ENCODE data around the gene GNAI1.

GNAI1 gene

GRCh38 chr7:80232979-80233724 lies 98.5 kb downstream of the GNAI1 start:
- Histone ChIP-seq H3K4me3 (ENCODE audit: low read length in 2 of 2) (no peak overlapping the region), H3K27me3 (ENCODE audit: control insufficient read depth in 1 of 2, insufficient read depth in 2 of 2, low read length in 2 of 2) (no peaks in the 10 kb centered on the region), H3K9me3 (ENCODE audit: control insufficient read depth in 2 of 2, low read length in 2 of 2) (no peaks in the 10 kb centered on the region), H3K4me1 (ENCODE audit: control insufficient read depth, insufficient read depth, low read length) (no peaks in the 10 kb centered on the region), H3K36me3 (ENCODE audit: control insufficient read depth in 2 of 2, insufficient read depth in 2 of 2, low read length in 2 of 2) (no peaks in the 10 kb centered on the region), H3K27ac (ENCODE audit: low read length) (no peak overlapping the region), H3K9ac (ENCODE audit: low read length in 2 of 2) (no peak overlapping the region)

- Histone ChIP-seq H3K27ac (ENCODE audit: low read length) (no peak overlapping the region), H3K4me1 (ENCODE audit: control insufficient read depth, insufficient read depth, low read length) (no peaks in the 10 kb centered on the region), H3K36me3 (ENCODE audit: control insufficient read depth in 2 of 2, insufficient read depth in 2 of 2, low read length in 2 of 2) (no peaks in the 10 kb centered on the region), H3K27me3 (ENCODE audit: control insufficient read depth in 1 of 2, insufficient read depth in 2 of 2, low read length in 2 of 2) (no peaks in the 10 kb centered on the region), H3K9ac (ENCODE audit: low read length in 2 of 2) (no peak overlapping the region), H3K4me3 (ENCODE audit: low read length in 2 of 2) (no peak overlapping the region), H3K9me3 (ENCODE audit: control insufficient read depth in 2 of 2, low read length in 2 of 2) (no peaks in the 10 kb centered on the region)
These were observed 100.7 kb downstream of the GNAI1 start for GRCh38 chr7:80235334-80235733.

- Histone ChIP-seq H3K36me3 (ENCODE audit: control insufficient read depth in 2 of 2, insufficient read depth in 2 of 2, low read length in 2 of 2) (no peaks in the 10 kb centered on the region), H3K27ac (ENCODE audit: low read length) (no peak overlapping the region), H3K27me3 (ENCODE audit: control insufficient read depth in 1 of 2, insufficient read depth in 2 of 2, low read length in 2 of 2) (no peaks in the 10 kb centered on the region), H3K4me3 (ENCODE audit: low read length in 2 of 2) (no peak overlapping the region), H3K4me1 (ENCODE audit: control insufficient read depth, insufficient read depth, low read length) (no peaks in the 10 kb centered on the region), H3K9me3 (ENCODE audit: control insufficient read depth in 2 of 2, low read length in 2 of 2) (no peaks in the 10 kb centered on the region), H3K9ac (ENCODE audit: low read length in 2 of 2) (no peak overlapping the region)
These were observed 102.0 kb downstream of the GNAI1 start for GRCh38 chr7:80236681-80237080.

GRCh38 chr7:80240265-80241025 lies 105.8 kb downstream of the GNAI1 start:
- H3K27ac ChIP-seq (ENCODE audit: low read length): no peak overlapping the region
- H3K36me3 ChIP-seq (ENCODE audit: control insufficient read depth in 2 of 2, insufficient read depth in 2 of 2, low read length in 2 of 2): no peaks in the 10 kb centered on the region
- no peaks in the 10 kb centered on the region for H3K27me3 ChIP-seq (ENCODE audit: control insufficient read depth in 1 of 2, insufficient read depth in 2 of 2, low read length in 2 of 2)
- no peaks in the 10 kb centered on the region for H3K4me1 ChIP-seq (ENCODE audit: control insufficient read depth, insufficient read depth, low read length)
- no peak overlapping the region for H3K4me3 ChIP-seq (ENCODE audit: low read length in 2 of 2)
- H3K9ac ChIP-seq (ENCODE audit: low read length in 2 of 2): no peak overlapping the region
- H3K9me3 ChIP-seq (ENCODE audit: control insufficient read depth in 2 of 2, low read length in 2 of 2): no peaks in the 10 kb centered on the region

GRCh38 chr7:80241671-80242070 lies 107.0 kb downstream of the GNAI1 start:
- H3K27ac ChIP-seq (ENCODE audit: low read length): no peak overlapping the region
- H3K9ac ChIP-seq (ENCODE audit: low read length in 2 of 2): no peak overlapping the region
- no peaks in the 10 kb centered on the region for H3K27me3 ChIP-seq (ENCODE audit: control insufficient read depth in 1 of 2, insufficient read depth in 2 of 2, low read length in 2 of 2)
- no peaks in the 10 kb centered on the region for H3K9me3 ChIP-seq (ENCODE audit: control insufficient read depth in 2 of 2, low read length in 2 of 2)
- no peaks in the 10 kb centered on the region for H3K4me1 ChIP-seq (ENCODE audit: control insufficient read depth, insufficient read depth, low read length)
- no peaks in the 10 kb centered on the region for H3K36me3 ChIP-seq (ENCODE audit: control insufficient read depth in 2 of 2, insufficient read depth in 2 of 2, low read length in 2 of 2)
- H3K4me3 ChIP-seq (ENCODE audit: low read length in 2 of 2): no peak overlapping the region

- H3K4me3 ChIP-seq (ENCODE audit: low read length in 2 of 2): no peak overlapping the region
- H3K9ac ChIP-seq (ENCODE audit: low read length in 2 of 2): no peak overlapping the region
- H3K9me3 ChIP-seq (ENCODE audit: control insufficient read depth in 2 of 2, low read length in 2 of 2): no peaks in the 10 kb centered on the region
- H3K4me1 ChIP-seq (ENCODE audit: control insufficient read depth, insufficient read depth, low read length): no peaks in the 10 kb centered on the region
- no peaks in the 10 kb centered on the region for H3K27me3 ChIP-seq (ENCODE audit: control insufficient read depth in 1 of 2, insufficient read depth in 2 of 2, low read length in 2 of 2)
- H3K36me3 ChIP-seq (ENCODE audit: control insufficient read depth in 2 of 2, insufficient read depth in 2 of 2, low read length in 2 of 2): no peaks in the 10 kb centered on the region
- H3K27ac ChIP-seq (ENCODE audit: low read length): no peak overlapping the region
These were observed 108.8 kb downstream of the GNAI1 start for GRCh38 chr7:80243425-80243824.

- H3K27ac ChIP-seq (ENCODE audit: low read length): no peak overlapping the region
- no peak overlapping the region for H3K4me3 ChIP-seq (ENCODE audit: low read length in 2 of 2)
- no peak overlapping the region for H3K9ac ChIP-seq (ENCODE audit: low read length in 2 of 2)
These were observed 109.7 kb downstream of the GNAI1 start for GRCh38 chr7:80244206-80244916.

GRCh38 chr7:80247144-80247543 lies 112.5 kb downstream of the GNAI1 start:
- Histone ChIP-seq H3K27me3 (ENCODE audit: control insufficient read depth in 1 of 2, insufficient read depth in 2 of 2, low read length in 2 of 2) (no peaks in the 10 kb centered on the region), H3K27ac (ENCODE audit: low read length) (no peak overlapping the region), H3K4me1 (ENCODE audit: control insufficient read depth, insufficient read depth, low read length) (no peaks in the 10 kb centered on the region), H3K9me3 (ENCODE audit: control insufficient read depth in 2 of 2, low read length in 2 of 2) (no peaks in the 10 kb centered on the region), H3K4me3 (ENCODE audit: low read length in 2 of 2) (no peak overlapping the region), H3K9ac (ENCODE audit: low read length in 2 of 2) (no peak overlapping the region), H3K36me3 (ENCODE audit: control insufficient read depth in 2 of 2, insufficient read depth in 2 of 2, low read length in 2 of 2) (no peaks in the 10 kb centered on the region)

More at GRCh38 chr7:80244206-80244916, 109.7 kb downstream of the GNAI1 start:
- no peaks in the 10 kb centered on the region for H3K4me1 ChIP-seq (ENCODE audit: control insufficient read depth, insufficient read depth, low read length)
- H3K9me3 ChIP-seq (ENCODE audit: control insufficient read depth in 2 of 2, low read length in 2 of 2): no peaks in the 10 kb centered on the region
- H3K36me3 ChIP-seq (ENCODE audit: control insufficient read depth in 2 of 2, insufficient read depth in 2 of 2, low read length in 2 of 2): no peaks in the 10 kb centered on the region
- no peaks in the 10 kb centered on the region for H3K27me3 ChIP-seq (ENCODE audit: control insufficient read depth in 1 of 2, insufficient read depth in 2 of 2, low read length in 2 of 2)

GRCh38 chr7:80247891-80248290 lies 113.3 kb downstream of the GNAI1 start:
- H3K27me3 ChIP-seq (ENCODE audit: control insufficient read depth in 1 of 2, insufficient read depth in 2 of 2, low read length in 2 of 2): no peaks in the 10 kb centered on the region
- H3K27ac ChIP-seq (ENCODE audit: low read length): no peak overlapping the region
- no peaks in the 10 kb centered on the region for H3K36me3 ChIP-seq (ENCODE audit: control insufficient read depth in 2 of 2, insufficient read depth in 2 of 2, low read length in 2 of 2)
- H3K9ac ChIP-seq (ENCODE audit: low read length in 2 of 2): no peak overlapping the region
- H3K4me1 ChIP-seq (ENCODE audit: control insufficient read depth, insufficient read depth, low read length): no peaks in the 10 kb centered on the region
- H3K9me3 ChIP-seq (ENCODE audit: control insufficient read depth in 2 of 2, low read length in 2 of 2): no peaks in the 10 kb centered on the region
- H3K4me3 ChIP-seq (ENCODE audit: low read length in 2 of 2): no peak overlapping the region

GRCh38 chr7:80249184-80249583 lies 114.6 kb downstream of the GNAI1 start:
- no peaks in the 10 kb centered on the region for H3K4me1 ChIP-seq (ENCODE audit: control insufficient read depth, insufficient read depth, low read length)
- H3K9me3 ChIP-seq (ENCODE audit: control insufficient read depth in 2 of 2, low read length in 2 of 2): no peaks in the 10 kb centered on the region
- H3K36me3 ChIP-seq (ENCODE audit: control insufficient read depth in 2 of 2, insufficient read depth in 2 of 2, low read length in 2 of 2): no peaks in the 10 kb centered on the region
- no peak overlapping the region for H3K27ac ChIP-seq (ENCODE audit: low read length)
- no peak overlapping the region for H3K4me3 ChIP-seq (ENCODE audit: low read length in 2 of 2)
- no peak overlapping the region for H3K9ac ChIP-seq (ENCODE audit: low read length in 2 of 2)
- H3K27me3 ChIP-seq (ENCODE audit: control insufficient read depth in 1 of 2, insufficient read depth in 2 of 2, low read length in 2 of 2): no peaks in the 10 kb centered on the region

Data from stomach smooth muscle (tissue), 2 donors.